ENCODE data around the gene MXD1. TPM values are rescaled to one million over a fixed set of nuclear protein-coding genes. Genes with fewer than 3 reads are reported as not detected.

MXD1 gene
- total RNA-seq, 1 experiment from 2014 or later = 3.7 TPM

- Histone ChIP-seq H3K27me3 (ENCODE audit: insufficient read depth, low read length) (no peaks in the 10 kb centered on the region), H2BK12ac (ENCODE audit: insufficient read length, low read depth, low read length) (no peak overlapping the region), H2BK120ac (ENCODE audit: low read depth, low read length, poor library complexity, severe bottlenecking) (no peak overlapping the region), H4K5ac (ENCODE audit: insufficient read length, low read depth, low read length) (no peak overlapping the region), H3K27ac (ENCODE audit: insufficient read length, low read depth, low read length) (no peak overlapping the region), H4K20me1 (ENCODE audit: control insufficient read depth, insufficient read depth, insufficient read length) (no peaks in the 10 kb centered on the region), H3T11ph (ENCODE audit: low read length) (no peak overlapping the region), H3K4me2 (ENCODE audit: insufficient read depth, insufficient read length, low read length) (no peak overlapping the region), H2AK5ac (ENCODE audit: insufficient read length, low read length) (no peak overlapping the region), H3K56ac (ENCODE audit: insufficient read length, low read depth, low read length) (no peak overlapping the region), H4K91ac (ENCODE audit: insufficient read length, low read depth, low read length) (no peak overlapping the region), H3K79me2 (ENCODE audit: insufficient read depth, low read length) (no peaks in the 10 kb centered on the region), H3K4ac (ENCODE audit: low read depth, low read length) (no peak overlapping the region), H2BK15ac (ENCODE audit: low read depth, low read length) (no peak overlapping the region), H3K4me1 (ENCODE audit: insufficient read depth, low read length) (no peaks in the 10 kb centered on the region), H3K79me1 (ENCODE audit: insufficient read depth, low read depth, low read length, poor library complexity, severe bottlenecking) (no peaks in the 10 kb centered on the region), H2BK5ac (ENCODE audit: insufficient read length, low read length) (no peak overlapping the region), H3K18ac (ENCODE audit: insufficient read length, low read depth, low read length) (no peak overlapping the region), H3K9me3 (ENCODE audit: control insufficient read depth, low read depth, low read length) (no peaks in the 10 kb centered on the region), H3K23me2 (ENCODE audit: insufficient read length, low read depth, low read length, poor library complexity, severe bottlenecking) (no peaks in the 10 kb centered on the region), H2AFZ (ENCODE audit: low read length) (no peak overlapping the region), H4K8ac (replicated peaks; ENCODE audit: insufficient read length, low read depth, low read length) (no peak overlapping the region), H3K23ac (ENCODE audit: insufficient read length, low read depth, low read length) (no peak overlapping the region), H3K9ac (ENCODE audit: extremely low read depth, insufficient read length, low read length) (no peak overlapping the region), H3K14ac (ENCODE audit: insufficient read depth, low read length) (no peak overlapping the region), H2BK20ac (ENCODE audit: low read depth, low read length, poor library complexity, severe bottlenecking) (no peak overlapping the region)
- WGBS (ENCODE audit: extremely low coverage, insufficient read length, low lambda C conversion rate) = no CpG with 5 or more reads among the region's 8 CpGs
- H3K27me3 Mint-ChIP-seq (ENCODE audit: low read depth) = no peaks in the 10 kb centered on the region
- peaks cover 16 to 26% of the 10 kb centered on the region in 2 experiments for H3K4me1 Mint-ChIP-seq
- no peak for DNase-seq
- no peak overlapping the region for H3K4me3 Mint-ChIP-seq
- peaks cover 0 to 27% (median 11%) of the 10 kb centered on the region in 3 experiments; a peak in 5 of 7 replicates for H3K36me3 Mint-ChIP-seq (ENCODE audit: insufficient read depth in 1 of 3, low read depth in 3 of 3)
- H3K27ac Mint-ChIP-seq = peak overlapping the region in 1 of 3 experiments; percentile 30; a peak in 3 of 7 replicates
- TF ChIP-seq, protein P1, sequence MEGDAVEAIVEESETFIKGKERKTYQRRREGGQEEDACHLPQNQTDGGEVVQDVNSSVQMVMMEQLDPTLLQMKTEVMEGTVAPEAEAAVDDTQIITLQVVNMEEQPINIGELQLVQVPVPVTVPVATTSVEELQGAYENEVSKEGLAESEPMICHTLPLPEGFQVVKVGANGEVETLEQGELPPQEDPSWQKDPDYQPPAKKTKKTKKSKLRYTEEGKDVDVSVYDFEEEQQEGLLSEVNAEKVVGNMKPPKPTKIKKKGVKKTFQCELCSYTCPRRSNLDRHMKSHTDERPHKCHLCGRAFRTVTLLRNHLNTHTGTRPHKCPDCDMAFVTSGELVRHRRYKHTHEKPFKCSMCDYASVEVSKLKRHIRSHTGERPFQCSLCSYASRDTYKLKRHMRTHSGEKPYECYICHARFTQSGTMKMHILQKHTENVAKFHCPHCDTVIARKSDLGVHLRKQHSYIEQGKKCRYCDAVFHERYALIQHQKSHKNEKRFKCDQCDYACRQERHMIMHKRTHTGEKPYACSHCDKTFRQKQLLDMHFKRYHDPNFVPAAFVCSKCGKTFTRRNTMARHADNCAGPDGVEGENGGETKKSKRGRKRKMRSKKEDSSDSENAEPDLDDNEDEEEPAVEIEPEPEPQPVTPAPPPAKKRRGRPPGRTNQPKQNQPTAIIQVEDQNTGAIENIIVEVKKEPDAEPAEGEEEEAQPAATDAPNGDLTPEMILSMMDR (conservative IDR thresholded peaks at IDR 0.05) = no peak
- H3K9me3 Mint-ChIP-seq = no peaks in the 10 kb centered on the region
Measured at GRCh38 chr2:69940691-69941090, 25.8 kb downstream of the MXD1 start.

Data from H9 (cell line).